Sigmoid colon (tissue), 7 donors: Measurements from ENCODE around the gene CCDC71L. TPM values are rescaled to one million over a fixed set of nuclear protein-coding genes. Genes with fewer than 3 reads are reported as not detected.
"Not testable (repeated sequence)": the region's sequence is repeated elsewhere in the genome, so short reads cannot be mapped to it uniquely, and the experiment has no call there.

Experiments
- DNase-seq: peaks from one replicate; pipeline ENCODE4 v3.0.0-alpha.2; 2019
- H3K27ac ChIP-seq, 4 donors: fragments of 200-600 bp; sonication (generic); one replicate each; pipeline ENCODE4 v1.5.1; 2016 to 2019; ENCODE audit warnings: mild to moderate bottlenecking in 1 of 4
- H3K27me3 ChIP-seq, 3 donors: fragments of 200-600 bp; sonication (generic); one replicate each; pipeline ENCODE4 v1.5.1; 2019; ENCODE audit warnings: mild to moderate bottlenecking in 1 of 3
- H3K36me3 ChIP-seq, 4 donors: fragments of 200-600 bp; sonication (generic); one replicate each; pipeline ENCODE4 v1.5.1; 2016 to 2019
- H3K4me1 ChIP-seq, 4 donors: fragments of 200-600 bp; sonication (generic); one replicate each; pipeline ENCODE4 v1.5.1; 2017 to 2019
- H3K4me3 ChIP-seq, 4 donors: fragments of 200-600 bp; sonication (generic); one replicate each; pipeline ENCODE4 v1.5.1; 2017 to 2019; ENCODE audit warnings: mild to moderate bottlenecking in 2 of 4, moderate library complexity in 1 of 4
- H3K9me3 ChIP-seq, 4 donors: fragments of 200-600 bp in 3 of 4; sonication (generic) in 3 of 4; one replicate each; pipeline versions ENCODE4 v1.5.1 to v1.6.1; 2013 to 2019
- EP300 ChIP-seq, 4 donors: sonication (generic); formaldehyde crosslinking; IDR thresholded peaks; one replicate each; pipeline ENCODE4 v1.6.1; 2017; ENCODE audit warnings: antibody characterized with exemption in 4 of 4
- POLR2A ChIP-seq, 2 donors: fragments of 450-650 bp; IDR thresholded peaks; one replicate each; pipeline ENCODE4 v1.6.1; 2016; ENCODE audit warnings: antibody characterized with exemption in 2 of 2, mild to moderate bottlenecking in 2 of 2, moderate library complexity in 2 of 2
- POLR2AphosphoS5 ChIP-seq, 4 donors: sonication (generic); formaldehyde crosslinking; IDR thresholded peaks; one replicate each; pipeline ENCODE4 v1.6.1; 2017; ENCODE audit warnings: antibody characterized with exemption in 4 of 4
- WGBS, 2 donors: extraction: QIAGEN DNeasy Blood & Tissue Kit; methylation state at CpG; one replicate each; pipeline ENCODE4 v1.1.7; 2013; 5-methylcytosine and 5-hydroxymethylcytosine counted together
- intact Hi-C: fragments of 100-400 bp; cut with DNase I; formaldehyde crosslinking; loops from one replicate; pipeline ENCODE4 v1.15.1; 2023
- polyA plus RNA-seq, 3 donors: library from polyadenylated mRNA; stranded (reverse); fragments of 200-250 nt; gene quantifications; one replicate each; pipeline ENCODE4 v1.2.3, GENCODE V29; 2013
- total RNA-seq, 4 donors: library from RNA; depleted of rRNA; stranded (reverse); fragments of >200 nt; gene quantifications; one replicate each; pipeline ENCODE4 v1.1.0, GENCODE V29; 2016
- TF ChIP-seq, protein P1 (sequence below), 4 experiments: fragments of 450-650 bp in 3 of 4; fragments of 200-600 bp in 1 of 4; IDR thresholded peaks; one replicate each; pipeline ENCODE4 v1.5.1; 2016 to 2019; ENCODE audit warnings: antibody characterized with exemption in 4 of 4, mild to moderate bottlenecking in 3 of 4, moderate library complexity in 2 of 4
- donor health status: healthy with polysubstance abuse.
- donor health status: Bipolar disorder and iron deficiency.
- donor health status: healthy.

Gene CCDC71L
- total RNA-seq (10 to 100 TPM; 13.9 to 84.0 (median 36.6) TPM), polyA plus RNA-seq (10 to 100 TPM in 2 of 3 donors, 1 to 10 TPM in 1; 8.3 to 21.3 (median 15.0) TPM)

GRCh38 chr7:106660862-106661720 lies at the start of gene CCDC71L:
CCDC71L (minus strand) TSS chr7:106661158; CDS start chr7:106660896, 262 bp downstream.
- TF ChIP-seq, protein P1, sequence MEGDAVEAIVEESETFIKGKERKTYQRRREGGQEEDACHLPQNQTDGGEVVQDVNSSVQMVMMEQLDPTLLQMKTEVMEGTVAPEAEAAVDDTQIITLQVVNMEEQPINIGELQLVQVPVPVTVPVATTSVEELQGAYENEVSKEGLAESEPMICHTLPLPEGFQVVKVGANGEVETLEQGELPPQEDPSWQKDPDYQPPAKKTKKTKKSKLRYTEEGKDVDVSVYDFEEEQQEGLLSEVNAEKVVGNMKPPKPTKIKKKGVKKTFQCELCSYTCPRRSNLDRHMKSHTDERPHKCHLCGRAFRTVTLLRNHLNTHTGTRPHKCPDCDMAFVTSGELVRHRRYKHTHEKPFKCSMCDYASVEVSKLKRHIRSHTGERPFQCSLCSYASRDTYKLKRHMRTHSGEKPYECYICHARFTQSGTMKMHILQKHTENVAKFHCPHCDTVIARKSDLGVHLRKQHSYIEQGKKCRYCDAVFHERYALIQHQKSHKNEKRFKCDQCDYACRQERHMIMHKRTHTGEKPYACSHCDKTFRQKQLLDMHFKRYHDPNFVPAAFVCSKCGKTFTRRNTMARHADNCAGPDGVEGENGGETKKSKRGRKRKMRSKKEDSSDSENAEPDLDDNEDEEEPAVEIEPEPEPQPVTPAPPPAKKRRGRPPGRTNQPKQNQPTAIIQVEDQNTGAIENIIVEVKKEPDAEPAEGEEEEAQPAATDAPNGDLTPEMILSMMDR (IDR thresholded peaks at IDR 0.05), result no peak
- TF ChIP-seq EP300 (IDR thresholded peaks at IDR 0.05), result peak in 2 of 4 donors; percentile 7 to 22
- TF ChIP-seq POLR2AphosphoS5 (IDR thresholded peaks at IDR 0.05), result peak; percentile 81 to 92 (median 86)
- TF ChIP-seq POLR2A (IDR thresholded peaks at IDR 0.05), result peak; percentile 32 to 41
- WGBS, 2 donors, result 4% methylated on average over 51 of the region's 51 CpGs

GRCh38 chr7:106709604-106710003 lies 48.6 kb upstream of the CCDC71L start:
- intact Hi-C loops, DNase-seq: not testable (repeated sequence)

More at GRCh38 chr7:106660862-106661720, at the start of gene CCDC71L:
- Histone ChIP-seq H3K27ac (peak within 1 kb of the TSS; percentile 93 to 97 (median 94)), H3K4me3 (peak within 1 kb of the TSS; percentile 70 to 90 (median 76)), H3K9me3 (no peaks in the 10 kb centered on the region), H3K27me3 (no peaks in the 10 kb centered on the region), H3K4me1 (peaks cover 0 to 28% (median 20%) of the 10 kb centered on the region in 4 donors), H3K36me3 (no peaks in the 10 kb centered on the region)
- intact Hi-C loops, result loop anchor here (1.0 to 10.0 kb wide), 6 partner anchors 75 to 491 kb away; partner anchors contain the start of gene PRKAR2B
- peak; percentile 98 for DNase-seq

DNA sequence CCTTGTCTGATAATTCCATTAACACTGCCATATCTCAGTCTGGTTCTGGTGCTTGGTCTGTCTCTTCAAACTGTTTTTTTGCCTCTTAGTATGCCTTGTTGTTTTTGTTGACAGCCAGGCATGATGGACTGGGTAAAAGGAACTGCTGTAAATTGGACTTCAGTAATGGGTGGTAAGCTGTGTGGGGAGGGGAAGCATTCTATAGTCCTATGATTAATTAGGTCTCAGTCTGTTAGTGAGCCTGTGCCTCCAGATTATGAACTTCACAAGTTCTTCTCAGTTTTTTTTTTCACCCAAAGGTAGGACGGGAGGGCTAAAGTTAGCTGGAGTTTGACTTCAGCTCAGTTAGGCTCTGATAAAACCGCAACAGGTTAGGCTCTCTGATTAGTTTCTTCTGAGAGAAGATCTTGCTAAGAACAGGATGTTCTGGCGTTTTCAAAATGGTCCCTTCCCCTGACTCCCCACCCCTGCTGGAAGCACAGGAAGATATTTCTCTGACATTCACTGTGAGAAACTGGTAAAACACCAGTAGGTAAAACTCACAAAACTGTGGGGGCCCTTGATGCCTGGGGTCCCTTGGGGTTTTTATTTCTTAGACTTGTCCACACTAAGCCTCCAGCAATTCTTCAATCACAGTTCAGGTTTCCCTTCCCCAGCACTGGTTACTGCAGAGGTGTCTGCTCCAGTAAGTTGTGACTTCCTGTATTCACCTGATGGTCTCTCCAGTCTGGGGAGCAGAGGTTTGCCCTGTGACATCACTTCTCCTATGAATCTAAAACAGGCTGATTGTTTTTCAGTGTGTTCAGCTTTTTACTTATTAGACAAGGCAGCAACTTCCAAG lies 43.3 kb upstream of the CCDC71L start:
- TF ChIP-seq, protein P1 (IDR thresholded peaks at IDR 0.05), result no peak
- no peak for TF ChIP-seq POLR2A (IDR thresholded peaks at IDR 0.05)
- no peak for TF ChIP-seq EP300 (IDR thresholded peaks at IDR 0.05)
- TF ChIP-seq POLR2AphosphoS5 (IDR thresholded peaks at IDR 0.05), result no peak
- intact Hi-C loops, result no loop called here
- WGBS, 2 donors, result 59 to 74% methylated on average over 3 of the region's 3 CpGs

More at GRCh38 chr7:106709604-106710003, 48.6 kb upstream of the CCDC71L start:
- H3K36me3 ChIP-seq, H3K27ac ChIP-seq, H3K4me1 ChIP-seq, H3K4me3 ChIP-seq, H3K9me3 ChIP-seq, H3K27me3 ChIP-seq: not testable (repeated sequence)
- 85 to 91% methylated on average over 7 of the region's 7 CpGs for WGBS, 2 donors

DNA sequence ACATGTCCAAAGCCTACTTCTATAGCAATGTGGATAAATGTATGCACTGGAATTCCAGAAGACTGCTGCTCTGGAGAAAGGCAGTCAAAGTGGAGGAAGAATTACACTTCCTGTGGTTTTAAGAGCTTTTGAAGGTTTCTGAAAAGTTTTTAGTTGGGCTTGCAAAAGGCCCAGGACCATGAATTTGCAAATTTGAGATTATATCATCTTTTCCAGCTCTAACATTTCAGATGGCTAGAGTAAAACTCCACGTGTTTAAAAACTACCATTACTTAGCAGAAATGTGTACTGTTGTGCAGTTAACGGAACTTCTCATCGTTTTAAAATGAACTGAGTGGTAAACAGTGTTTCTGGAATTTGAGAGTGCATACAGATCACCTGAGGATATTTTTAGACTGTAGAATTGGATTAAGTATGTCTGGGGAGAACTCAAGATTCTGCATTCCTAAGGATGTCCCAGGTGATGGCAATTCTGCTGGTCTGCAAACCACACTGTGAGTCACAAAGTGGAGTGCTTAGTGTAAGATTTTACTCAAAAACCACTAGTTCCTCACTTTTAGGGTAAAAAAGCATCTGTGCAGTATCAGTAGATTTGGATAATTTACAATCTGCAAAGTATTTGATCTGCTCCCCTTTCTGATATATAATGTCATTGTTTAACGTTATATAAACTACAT lies 32.9 kb upstream of the CCDC71L start:
- 60 to 85% methylated on average over 4 of the region's 4 CpGs for WGBS, 2 donors
- TF ChIP-seq POLR2AphosphoS5 (IDR thresholded peaks at IDR 0.05) (no peak), EP300 (IDR thresholded peaks at IDR 0.05) (no peak)
- peaks cover 0 to 3% (median under 1%) of the 10 kb centered on the region in 4 donors for H3K9me3 ChIP-seq
- no peaks in the 10 kb centered on the region for H3K4me1 ChIP-seq
- H3K4me3 ChIP-seq, result no peak overlapping the region
- no peak overlapping the region for H3K27ac ChIP-seq
- DNase-seq, result no peak
- H3K27me3 ChIP-seq, result no peaks in the 10 kb centered on the region
- H3K36me3 ChIP-seq, result no peaks in the 10 kb centered on the region
- intact Hi-C loops, result no loop called here

More for the DNA sequence above, 43.3 kb upstream of the CCDC71L start:
- no peak for DNase-seq
- Histone ChIP-seq H3K27ac (no peak overlapping the region), H3K27me3 (no peaks in the 10 kb centered on the region), H3K4me3 (no peak overlapping the region), H3K9me3 (peaks cover 0 to 4% (median under 1%) of the 10 kb centered on the region in 4 donors), H3K4me1 (no peaks in the 10 kb centered on the region), H3K36me3 (no peaks in the 10 kb centered on the region)

- intact Hi-C loops, result no loop called here
- H3K27me3 ChIP-seq, result no peaks in the 10 kb centered on the region
- H3K27ac ChIP-seq, result no peak overlapping the region
- no peaks in the 10 kb centered on the region for H3K9me3 ChIP-seq
- no peak for TF ChIP-seq POLR2A (IDR thresholded peaks at IDR 0.05)
- TF ChIP-seq, protein P1 (IDR thresholded peaks at IDR 0.05), result no peak
- TF ChIP-seq EP300 (IDR thresholded peaks at IDR 0.05), result no peak
- no peak for TF ChIP-seq POLR2AphosphoS5 (IDR thresholded peaks at IDR 0.05)
- no peaks in the 10 kb centered on the region for H3K4me1 ChIP-seq
- H3K36me3 ChIP-seq, result no peaks in the 10 kb centered on the region
- DNase-seq, result no peak
- WGBS, 2 donors, result 80 to 84% methylated on average over 2 of the region's 2 CpGs
- no peak overlapping the region for H3K4me3 ChIP-seq
Observed at GRCh38 chr7:106692450-106693051, 31.6 kb upstream of the CCDC71L start.

- H3K4me3 ChIP-seq, H3K4me1 ChIP-seq, intact Hi-C loops, DNase-seq, H3K27ac ChIP-seq, H3K36me3 ChIP-seq, H3K9me3 ChIP-seq, H3K27me3 ChIP-seq: not testable (repeated sequence)
- WGBS, 2 donors, result 77 to 85% methylated on average over 2 of the region's 2 CpGs
Observed at GRCh38 chr7:106688161-106688560, 27.2 kb upstream of the CCDC71L start.
